Naive thymus-derived CD4-positive, alpha-beta T cell (primary cell): ENCODE measurements around the gene CCNJL. TPM values are rescaled to one million over a fixed set of nuclear protein-coding genes. Genes with fewer than 3 reads are reported as not detected.
A peak's percentile ranks its signal among the peaks of the same experiment; 100 is the strongest.

Experiments used
- ATAC-seq: fragments of 150-1000 bp; cut with Tn5 transposase; 2 replicates; pipeline ENCODE4 v1.10.0; 2021; ENCODE audit warnings: mild to moderate bottlenecking, moderate library complexity
- CTCF ChIA-PET: fragments of 350-600 bp; sonication (Branson Sonifier 250); formaldehyde crosslinking; loops from one replicate; lab custom pipeline; 2021; ENCODE audit warnings: antibody characterized with exemption; lab: Charles Lee
- POLR2A ChIA-PET: fragments of 350-600 bp; sonication (Branson Sonifier 250); formaldehyde crosslinking; loops from one replicate; lab custom pipeline; 2021; ENCODE audit warnings: antibody characterized with exemption, inconsistent platforms; lab: Charles Lee
- DNase-seq, 9 donors: peaks; one replicate each; pipeline versions ENCODE4 v3.0.0 to v3.0.0-alpha.2; 2020 to 2022; ENCODE audit warnings: mixed read lengths in 1 of 9
- H3K27ac ChIP-seq: one replicate; pipeline ENCODE4 v1.7.0; 2013; ENCODE audit warnings: mild to moderate bottlenecking, low read depth, low read length, moderate library complexity
- H3K27me3 ChIP-seq, 2 donors: one replicate each; pipeline ENCODE4 v1.7.0; 2013; ENCODE audit warnings: low read length in 2 of 2, mild to moderate bottlenecking in 2 of 2, moderate library complexity in 2 of 2; ENCODE audit not compliant: control insufficient read depth in 2 of 2, insufficient read depth in 2 of 2
- H3K36me3 ChIP-seq, 3 experiments: 1 replicate in 2 of 3; 2 replicates in 1 of 3; pipeline ENCODE4 v1.7.0; 2013; ENCODE audit warnings: low read length in 3 of 3, mild to moderate bottlenecking in 3 of 3, moderate library complexity in 1 of 3; ENCODE audit not compliant: insufficient read depth in 3 of 3, control insufficient read depth in 2 of 3
- H3K4me1 ChIP-seq, 2 donors: one replicate each; pipeline ENCODE4 v1.7.0; 2013; ENCODE audit warnings: low read length in 2 of 2, mild to moderate bottlenecking in 2 of 2, moderate library complexity in 1 of 2; ENCODE audit not compliant: control insufficient read depth in 2 of 2, insufficient read depth in 2 of 2
- H3K4me3 ChIP-seq: 2 replicates; pipeline ENCODE4 v1.7.0; 2013; ENCODE audit warnings: mild to moderate bottlenecking, low read length
- H3K9me3 ChIP-seq, 3 experiments: 1 replicate in 2 of 3; 2 replicates in 1 of 3; pipeline ENCODE4 v1.7.0; 2013; ENCODE audit warnings: low read length in 3 of 3; ENCODE audit not compliant: control insufficient read depth in 2 of 3
- H3K27ac Mint-ChIP-seq, 9 donors: one replicate each; pipeline ENCODE4 v1.8.0; 2020 to 2022; ENCODE audit warnings: mixed read lengths in 9 of 9, mild to moderate bottlenecking in 8 of 9, moderate library complexity in 5 of 9, inconsistent platforms in 2 of 9
- H3K27me3 Mint-ChIP-seq, 5 donors: one replicate each; pipeline ENCODE4 v1.8.0; 2021 to 2022; ENCODE audit warnings: mixed read lengths in 5 of 5, mild to moderate bottlenecking in 1 of 5
- H3K36me3 Mint-ChIP-seq, 5 donors: one replicate each; pipeline ENCODE4 v1.8.0; 2020 to 2022; ENCODE audit warnings: mixed read lengths in 5 of 5, mild to moderate bottlenecking in 3 of 5, inconsistent platforms in 1 of 5
- H3K4me1 Mint-ChIP-seq, 7 donors: one replicate each; pipeline ENCODE4 v1.8.0; 2020 to 2022; ENCODE audit warnings: mixed read lengths in 7 of 7, mild to moderate bottlenecking in 3 of 7, inconsistent platforms in 1 of 7
- H3K4me3 Mint-ChIP-seq, 10 donors: one replicate each; pipeline ENCODE4 v1.8.0; 2020 to 2022; ENCODE audit warnings: mild to moderate bottlenecking in 10 of 10, mixed read lengths in 10 of 10, moderate library complexity in 6 of 10, inconsistent platforms in 2 of 10
- H3K9me3 Mint-ChIP-seq, 11 donors: one replicate each; pipeline ENCODE4 v1.8.0; 2020 to 2022; ENCODE audit warnings: mixed read lengths in 11 of 11, mild to moderate bottlenecking in 4 of 11, inconsistent platforms in 1 of 11, moderate library complexity in 1 of 11
- intact Hi-C, 2 donors: fragments of 100-400 bp; cut with micrococcal nuclease; formaldehyde crosslinking; loops; one replicate each; pipeline ENCODE4 v1.15.1; 2023
- polyA plus RNA-seq, 2 donors: library from polyadenylated mRNA; unstranded; fragments of 300-500 nt; fragmentation: Illumina TruSeq; gene quantifications; one replicate each; pipeline ENCODE4 v1.2.3, GENCODE V29; 2021
- total RNA-seq, 6 experiments: library from RNA in 5 of 6; stranded (reverse) in 5 of 6; gene quantifications; 1 replicate in 5 of 6; 2 replicates in 1 of 6; pipeline ENCODE4 v1.2.3 and lab custom pipeline; 2021 to 2026

Gene CCNJL
- total and polyA plus RNA-seq, 7 experiments from 2014 or later: 0.42 to 2.3 TPM; not detected in 5

DNA sequence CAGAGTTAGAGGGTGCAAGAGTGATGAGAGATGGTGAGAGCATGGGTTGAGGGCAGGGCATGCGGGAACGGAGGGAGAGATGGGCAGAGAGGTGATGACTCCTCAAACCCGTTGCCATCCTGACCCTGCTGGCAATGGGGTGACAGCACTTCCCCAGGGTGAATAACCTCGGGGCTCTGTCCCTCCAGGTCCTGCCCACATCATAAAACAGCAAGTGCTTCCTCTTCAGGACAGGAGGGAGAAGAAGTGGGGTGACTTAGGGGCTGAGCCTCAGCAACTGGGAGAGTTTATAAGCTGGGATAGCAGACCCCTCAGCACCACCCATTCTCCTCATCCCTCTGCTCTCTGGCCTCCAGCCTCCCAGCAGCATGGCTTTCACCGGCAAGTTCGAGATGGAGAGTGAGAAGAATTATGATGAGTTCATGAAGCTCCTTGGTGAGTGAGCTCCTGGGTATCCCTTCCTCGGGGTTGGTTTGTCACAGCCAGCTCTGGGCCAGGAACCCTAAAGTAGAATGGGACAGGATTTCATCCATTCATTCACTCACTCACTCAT, 83.1 kb downstream of the CCNJL start, which contains the start of gene FABP6:
FABP6 (plus strand) TSS at position 317 of the 553 bp plus-strand sequence; CDS start at position 369, 52 bp downstream.
- H3K27ac Mint-ChIP-seq: no peak within 1 kb of the TSS
- intact Hi-C loops: no loop called here
- Histone ChIP-seq H3K27me3 (no peaks in the 10 kb centered on the region), H3K4me1 (no peaks in the 10 kb centered on the region), H3K27ac (no peak within 1 kb of the TSS), H3K9me3 (no peaks in the 10 kb centered on the region), H3K36me3 (no peaks in the 10 kb centered on the region), H3K4me3 (no peak within 1 kb of the TSS)
- H3K4me1 Mint-ChIP-seq: no peaks in the 10 kb centered on the region
- no peaks in the 10 kb centered on the region for H3K36me3 Mint-ChIP-seq
- no peaks in the 10 kb centered on the region for H3K27me3 Mint-ChIP-seq
- H3K4me3 Mint-ChIP-seq: no peak within 1 kb of the TSS
- ChIA-PET CTCF (no interaction called here), POLR2A (no interaction called here)
- no peak for DNase-seq
- H3K9me3 Mint-ChIP-seq: no peaks in the 10 kb centered on the region
- peak; percentile 24 for ATAC-seq

DNA sequence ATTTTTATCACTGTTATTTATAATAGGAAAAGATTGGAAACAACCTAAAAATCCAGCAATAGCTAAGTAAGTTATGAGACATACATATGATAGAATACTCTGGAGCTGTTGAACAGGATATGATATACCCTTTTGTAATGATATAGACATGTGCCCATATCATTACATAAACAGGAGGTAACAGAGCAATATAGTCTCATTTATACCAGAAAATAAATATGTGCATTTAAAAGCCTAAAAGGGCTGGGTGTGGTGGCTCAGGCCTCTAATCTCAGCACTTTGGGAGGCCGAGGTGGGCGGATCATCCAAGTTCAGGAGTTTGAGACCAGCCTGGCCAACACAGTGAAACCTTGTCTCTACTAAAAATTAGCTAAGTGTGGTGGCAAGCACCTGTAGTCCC, 85.4 kb downstream of the CCNJL start:
- no peaks in the 10 kb centered on the region for H3K36me3 ChIP-seq
- H3K27me3 ChIP-seq: no peaks in the 10 kb centered on the region
- intact Hi-C loops: no loop called here
- peaks cover 0 to 1% (median 0%) of the 10 kb centered on the region in 5 donors for H3K36me3 Mint-ChIP-seq
- H3K4me3 ChIP-seq: no peak overlapping the region
- ChIA-PET CTCF (no interaction called here), POLR2A (no interaction called here)
- H3K4me3 Mint-ChIP-seq: no peak overlapping the region
- no peaks in the 10 kb centered on the region for H3K4me1 ChIP-seq
- no peak for ATAC-seq
- peaks cover 0 to 2% (median 0%) of the 10 kb centered on the region in 5 donors for H3K27me3 Mint-ChIP-seq
- H3K9me3 Mint-ChIP-seq: no peaks in the 10 kb centered on the region
- no peak overlapping the region for H3K27ac ChIP-seq
- H3K27ac Mint-ChIP-seq: no peak overlapping the region
- no peaks in the 10 kb centered on the region for H3K9me3 ChIP-seq
- no peak for DNase-seq
- H3K4me1 Mint-ChIP-seq: peaks cover 0 to 2% (median 0%) of the 10 kb centered on the region in 7 donors

DNA sequence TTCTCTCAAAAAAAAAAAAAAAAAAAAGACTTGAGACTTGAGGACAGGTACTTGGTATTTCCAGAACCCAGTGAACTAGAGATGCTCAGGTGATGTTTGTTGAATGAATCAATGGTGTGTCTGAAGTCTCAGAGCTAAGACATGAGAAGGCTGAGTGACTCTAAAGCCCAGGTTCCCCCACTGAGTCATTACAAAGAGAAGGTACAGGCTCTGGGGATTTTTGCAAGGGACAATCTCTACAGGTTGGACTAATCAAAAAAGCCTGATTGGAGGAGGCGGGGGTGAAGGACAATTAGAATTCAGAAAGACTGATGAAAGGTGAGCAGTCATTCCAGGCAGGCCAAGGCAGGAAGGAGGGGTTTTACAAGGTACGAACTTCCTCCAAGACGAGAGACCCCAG, 91.3 kb downstream of the CCNJL start:
- no peak overlapping the region for H3K27ac Mint-ChIP-seq
- H3K36me3 ChIP-seq: no peaks in the 10 kb centered on the region
- H3K4me1 ChIP-seq: no peaks in the 10 kb centered on the region
- H3K4me1 Mint-ChIP-seq: peaks cover 0 to 2% (median 0%) of the 10 kb centered on the region in 7 donors
- intact Hi-C loops: no loop called here
- peaks cover 0 to 9% (median 3%) of the 10 kb centered on the region in 5 donors for H3K27me3 Mint-ChIP-seq
- H3K36me3 Mint-ChIP-seq: peaks cover 0 to 1% (median 0%) of the 10 kb centered on the region in 5 donors
- no peak overlapping the region for H3K4me3 Mint-ChIP-seq
- DNase-seq: no peak
- H3K4me3 ChIP-seq: no peak overlapping the region
- H3K9me3 ChIP-seq: no peaks in the 10 kb centered on the region
- CTCF ChIA-PET: no interaction called here
- ATAC-seq: no peak
- H3K9me3 Mint-ChIP-seq: no peaks in the 10 kb centered on the region
- POLR2A ChIA-PET: no interaction called here
- H3K27me3 ChIP-seq: no peaks in the 10 kb centered on the region
- H3K27ac ChIP-seq: no peak overlapping the region

DNA sequence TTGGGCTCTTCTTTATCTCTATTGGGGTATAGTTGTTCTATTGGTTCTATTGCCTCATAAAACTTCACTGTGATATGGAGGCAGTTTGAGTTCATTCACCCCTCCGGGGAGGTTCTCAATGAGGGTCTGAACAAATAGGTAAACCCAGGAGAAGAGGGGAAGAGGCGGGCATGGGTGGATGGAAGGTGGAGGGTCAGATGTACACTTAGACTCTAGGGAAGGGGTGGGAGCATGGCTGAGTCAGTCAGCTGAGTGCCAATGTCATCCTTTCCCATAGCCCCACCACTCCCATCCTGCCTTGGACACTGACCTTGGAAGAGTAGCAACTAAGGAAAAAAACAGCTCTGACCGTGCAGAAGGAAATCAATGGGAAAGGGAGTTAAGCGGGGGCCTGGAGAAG, 93.0 kb downstream of the CCNJL start:
- Mint-ChIP-seq H3K4me1 (peaks cover 0 to 2% (median 0%) of the 10 kb centered on the region in 7 donors), H3K27ac (no peak overlapping the region), H3K4me3 (no peak overlapping the region), H3K9me3 (no peaks in the 10 kb centered on the region), H3K27me3 (peaks cover 0 to 15% (median 8%) of the 10 kb centered on the region in 5 donors), H3K36me3 (peaks cover 0 to 1% (median 0%) of the 10 kb centered on the region in 5 donors)
- Histone ChIP-seq H3K4me1 (no peaks in the 10 kb centered on the region), H3K4me3 (no peak overlapping the region), H3K27me3 (no peaks in the 10 kb centered on the region), H3K36me3 (no peaks in the 10 kb centered on the region), H3K27ac (no peak overlapping the region), H3K9me3 (no peaks in the 10 kb centered on the region)
- ATAC-seq (no peak), DNase-seq (no peak)
- intact Hi-C loops: no loop called here
- ChIA-PET POLR2A (no interaction called here), CTCF (no interaction called here)

DNA sequence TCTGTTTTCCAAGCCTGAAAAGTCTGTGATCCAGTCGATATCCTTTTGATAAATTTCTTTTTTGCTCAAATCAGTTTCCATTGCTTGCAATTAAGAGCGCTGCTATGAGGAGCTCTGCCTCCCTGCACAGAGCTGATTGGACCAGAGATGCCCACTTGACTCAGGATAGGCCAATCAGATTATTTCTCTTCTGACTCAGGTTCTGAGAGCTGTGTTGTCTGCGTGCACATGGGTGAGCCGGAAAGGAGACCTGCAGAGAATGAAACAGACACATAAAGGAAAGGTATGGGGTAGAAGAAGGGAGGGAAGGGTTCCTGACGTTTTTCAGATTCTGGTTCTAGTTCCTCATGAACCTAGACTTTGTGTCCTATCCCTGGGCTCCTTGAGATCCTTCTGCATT, 98.8 kb downstream of the CCNJL start:
- Histone ChIP-seq H3K27ac (no peak overlapping the region), H3K9me3 (no peaks in the 10 kb centered on the region), H3K4me1 (no peaks in the 10 kb centered on the region), H3K27me3 (no peaks in the 10 kb centered on the region), H3K4me3 (no peak overlapping the region), H3K36me3 (no peaks in the 10 kb centered on the region)
- Mint-ChIP-seq H3K27ac (no peak overlapping the region), H3K4me3 (no peak overlapping the region), H3K27me3 (peaks cover 0 to 14% (median 5%) of the 10 kb centered on the region in 5 donors), H3K4me1 (no peaks in the 10 kb centered on the region), H3K36me3 (no peaks in the 10 kb centered on the region), H3K9me3 (no peaks in the 10 kb centered on the region)
- intact Hi-C loops: no loop called here
- ChIA-PET CTCF (no interaction called here), POLR2A (interaction anchor here (0.6 kb wide), 1 partner anchor 64 kb away, joined by 3 read pairs; no protein-coding TSS in a partner anchor)
- DNase-seq: no peak
- no peak for ATAC-seq

DNA sequence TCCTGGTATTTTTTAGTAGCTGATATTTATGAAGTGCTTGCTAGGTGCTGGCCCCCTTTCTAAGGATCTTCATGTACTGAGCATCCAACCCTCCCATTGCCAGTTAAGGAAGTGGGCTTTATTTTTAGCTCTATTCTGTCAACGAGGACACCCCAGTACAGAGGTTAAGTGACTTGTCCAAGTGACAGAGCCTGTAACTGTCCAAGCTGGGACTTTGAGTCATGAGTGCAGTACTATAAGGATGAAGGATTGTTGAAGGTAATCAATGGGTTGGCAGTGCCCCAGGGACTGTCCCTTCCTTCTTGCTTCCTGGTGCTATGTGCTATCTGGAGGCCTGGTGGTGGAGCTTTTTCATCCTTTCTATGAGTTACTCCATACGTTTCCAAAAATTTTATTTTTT, 101.0 kb downstream of the CCNJL start:
- DNase-seq (no peak), ATAC-seq (no peak)
- H3K4me3 Mint-ChIP-seq: no peak overlapping the region
- no peaks in the 10 kb centered on the region for H3K36me3 Mint-ChIP-seq
- no peaks in the 10 kb centered on the region for H3K9me3 Mint-ChIP-seq
- H3K36me3 ChIP-seq: no peaks in the 10 kb centered on the region
- intact Hi-C loops: no loop called here
- H3K4me1 Mint-ChIP-seq: no peaks in the 10 kb centered on the region
- H3K27me3 Mint-ChIP-seq: peaks cover 0 to 10% (median 3%) of the 10 kb centered on the region in 5 donors
- H3K4me3 ChIP-seq: no peak overlapping the region
- H3K27ac ChIP-seq: no peak overlapping the region
- H3K4me1 ChIP-seq: no peaks in the 10 kb centered on the region
- no peaks in the 10 kb centered on the region for H3K9me3 ChIP-seq
- CTCF ChIA-PET: interaction anchor here (1.0 kb wide), 1 partner anchor 10 kb away, joined by 4 read pairs; no protein-coding TSS in a partner anchor
- H3K27me3 ChIP-seq: no peaks in the 10 kb centered on the region
- POLR2A ChIA-PET: no interaction called here
- H3K27ac Mint-ChIP-seq: no peak overlapping the region

DNA sequence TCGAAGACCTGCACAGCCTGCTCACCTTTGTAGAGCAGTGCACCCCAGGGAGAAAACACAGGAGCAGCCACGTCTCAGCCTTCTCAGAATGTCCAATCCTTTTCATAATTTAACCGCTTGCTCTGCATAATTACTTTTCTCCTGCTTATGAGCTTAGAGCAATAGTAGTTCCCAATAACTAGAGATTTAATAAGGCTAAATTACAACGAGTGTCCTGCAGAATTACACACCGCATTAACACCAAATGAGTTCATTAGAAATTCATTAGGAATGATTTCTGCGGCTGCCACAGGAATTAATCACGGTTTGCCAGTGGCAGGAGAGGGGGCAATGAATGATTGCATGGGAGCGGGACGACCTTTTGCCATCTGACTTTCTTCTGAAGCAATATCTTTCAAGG, 101.8 kb downstream of the CCNJL start:
- intact Hi-C loops: no loop called here
- H3K4me3 ChIP-seq: no peak overlapping the region
- no peak overlapping the region for H3K27ac Mint-ChIP-seq
- no peaks in the 10 kb centered on the region for H3K4me1 ChIP-seq
- H3K27me3 Mint-ChIP-seq: peaks cover 0 to 7% (median under 1%) of the 10 kb centered on the region in 5 donors
- no peaks in the 10 kb centered on the region for H3K27me3 ChIP-seq
- H3K4me3 Mint-ChIP-seq: no peak overlapping the region
- H3K9me3 Mint-ChIP-seq: no peaks in the 10 kb centered on the region
- no peaks in the 10 kb centered on the region for H3K36me3 Mint-ChIP-seq
- POLR2A ChIA-PET: no interaction called here
- no peaks in the 10 kb centered on the region for H3K4me1 Mint-ChIP-seq
- H3K9me3 ChIP-seq: no peaks in the 10 kb centered on the region
- no peak for DNase-seq
- H3K36me3 ChIP-seq: no peaks in the 10 kb centered on the region
- no peak overlapping the region for H3K27ac ChIP-seq
- CTCF ChIA-PET: no interaction called here
- ATAC-seq: no peak
